ENCODE measurements around the gene TBC1D19.
"Not testable (repeated sequence)": the region's sequence is repeated elsewhere in the genome, so short reads cannot be mapped to it uniquely, and the experiment has no call there.

The TBC1D19 gene

GRCh38 chr4:26577066-26577465 is 6.8 kb upstream of the TBC1D19 start:
- peaks cover 9% of the 10 kb centered on the region; the same call in 1 of the 2 replicates for H3K27me3 ChIP-seq
- H3K36me3 ChIP-seq: no peaks in the 10 kb centered on the region
- no peak overlapping the region for H3K4me3 ChIP-seq (ENCODE audit: low read depth, low read length)
- no peak for TF ChIP-seq CTCF (IDR thresholded peaks at IDR 0.05; ENCODE audit: low read depth, low read length)
- H3K9me3 ChIP-seq: no peaks in the 10 kb centered on the region
- no peak for DNase-seq
- H3K4me1 ChIP-seq: no peaks in the 10 kb centered on the region

- H3K27me3 ChIP-seq: peaks cover 9% of the 10 kb centered on the region; the same call in 1 of the 2 replicates
- H3K9me3 ChIP-seq: no peaks in the 10 kb centered on the region
- no peak overlapping the region for H3K4me3 ChIP-seq (ENCODE audit: low read depth, low read length)
- no peaks in the 10 kb centered on the region for H3K36me3 ChIP-seq
- TF ChIP-seq CTCF (IDR thresholded peaks at IDR 0.05; ENCODE audit: low read depth, low read length): no peak
- no peak for DNase-seq
- H3K4me1 ChIP-seq: no peaks in the 10 kb centered on the region
Measured at GRCh38 chr4:26579169-26579568, 4.7 kb upstream of the TBC1D19 start.

GRCh38 chr4:26581341-26581740 is 2.5 kb upstream of the TBC1D19 start:
- DNase-seq; H3K4me3 ChIP-seq (ENCODE audit: low read depth, low read length); H3K36me3 ChIP-seq; H3K9me3 ChIP-seq; H3K27me3 ChIP-seq; H3K4me1 ChIP-seq: not testable (repeated sequence)

DNA sequence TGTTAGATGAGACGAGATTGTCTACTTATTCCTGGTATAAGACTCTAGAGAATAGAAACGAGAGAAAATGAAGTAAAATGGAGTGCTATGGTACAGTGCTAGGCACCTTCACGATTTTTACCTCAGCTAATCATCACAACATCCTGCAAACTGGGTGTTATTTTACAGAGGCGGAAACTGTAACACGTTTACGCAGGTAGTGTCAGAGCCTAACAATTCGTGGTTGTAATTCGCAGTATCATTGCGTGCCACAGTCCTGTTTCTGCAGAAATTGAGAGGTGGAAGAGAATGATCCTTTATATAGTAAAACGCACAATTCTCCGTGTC is 383 bp upstream of the TBC1D19 start:
- H3K9me3 ChIP-seq: no peaks in the 10 kb centered on the region
- no peaks in the 10 kb centered on the region for H3K36me3 ChIP-seq
- no peaks in the 10 kb centered on the region for H3K27me3 ChIP-seq
- no peak for DNase-seq
- TF ChIP-seq CTCF (IDR thresholded peaks at IDR 0.05; ENCODE audit: low read depth, low read length): no peak
- H3K4me1 ChIP-seq: no peaks in the 10 kb centered on the region
- H3K4me3 ChIP-seq (ENCODE audit: low read depth, low read length): peak overlapping the region; percentile 69

- no peak for DNase-seq
- H3K4me3 ChIP-seq (ENCODE audit: low read depth, low read length): peak overlapping the region; percentile 69
Measured at GRCh38 chr4:26584725-26585124, 841 bp downstream of the TBC1D19 start.

DNA sequence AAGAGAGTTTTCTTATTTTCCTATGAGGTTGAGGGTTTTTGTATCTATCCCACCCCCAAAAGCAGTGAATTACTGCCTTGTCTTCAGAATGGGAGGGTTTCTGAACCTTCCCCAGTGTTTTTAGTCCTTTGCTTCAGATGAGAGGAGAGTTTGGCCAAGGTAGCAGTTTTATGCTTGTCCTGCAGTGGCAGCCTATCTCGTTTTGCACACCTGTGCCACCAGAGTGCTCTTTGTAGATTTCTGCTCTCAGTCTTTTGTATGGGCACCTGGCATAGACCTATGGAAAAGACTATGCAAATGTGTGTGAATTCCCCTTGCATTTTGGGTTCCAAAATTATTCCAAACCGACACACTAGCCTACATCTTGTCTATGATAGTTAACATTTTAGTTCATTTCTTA is 5.8 kb downstream of the TBC1D19 start:
- no peaks in the 10 kb centered on the region for H3K9me3 ChIP-seq
- H3K36me3 ChIP-seq: no peaks in the 10 kb centered on the region
- no peak for TF ChIP-seq CTCF (IDR thresholded peaks at IDR 0.05; ENCODE audit: low read depth, low read length)
- no peak overlapping the region for H3K4me3 ChIP-seq (ENCODE audit: low read depth, low read length)
- DNase-seq: no peak
- no peaks in the 10 kb centered on the region for H3K4me1 ChIP-seq
- no peaks in the 10 kb centered on the region for H3K27me3 ChIP-seq

More at GRCh38 chr4:26584725-26585124, 841 bp downstream of the TBC1D19 start:
- no peaks in the 10 kb centered on the region for H3K9me3 ChIP-seq
- no peaks in the 10 kb centered on the region for H3K27me3 ChIP-seq
- H3K4me1 ChIP-seq: no peaks in the 10 kb centered on the region
- no peaks in the 10 kb centered on the region for H3K36me3 ChIP-seq
- TF ChIP-seq CTCF (IDR thresholded peaks at IDR 0.05; ENCODE audit: low read depth, low read length): no peak

- no peaks in the 10 kb centered on the region for H3K36me3 ChIP-seq
- no peaks in the 10 kb centered on the region for H3K4me1 ChIP-seq
- H3K4me3 ChIP-seq (ENCODE audit: low read depth, low read length): no peak overlapping the region
- DNase-seq: no peak
- TF ChIP-seq CTCF (IDR thresholded peaks at IDR 0.05; ENCODE audit: low read depth, low read length): no peak
- H3K27me3 ChIP-seq: no peaks in the 10 kb centered on the region
- H3K9me3 ChIP-seq: no peaks in the 10 kb centered on the region
Measured at GRCh38 chr4:26590639-26591038, 6.8 kb downstream of the TBC1D19 start.

- not testable (repeated sequence) for H3K27me3 ChIP-seq; H3K9me3 ChIP-seq; H3K4me3 ChIP-seq (ENCODE audit: low read depth, low read length); DNase-seq; H3K4me1 ChIP-seq; H3K36me3 ChIP-seq
Measured at GRCh38 chr4:26593557-26593956, 9.7 kb downstream of the TBC1D19 start.
